Karpas-422 (cell line): ENCODE results near the gene CPS1. TPM values are rescaled to one million over a fixed set of nuclear protein-coding genes. Genes with fewer than 3 reads are reported as not detected.

Experiments
- DNase-seq: peaks from one replicate; pipeline ENCODE4 v3.0.0-alpha.2; 2015
- H2AFZ ChIP-seq: fragments of 200-600 bp; sonication (generic); 2 replicates; pipeline ENCODE4 v1.6.1; 2014; ENCODE audit warnings: antibody characterized with exemption, low read length, mixed read lengths
- H3K27ac ChIP-seq: fragments of 200-600 bp; sonication (generic); 2 replicates; pipeline ENCODE4 v1.5.1; 2014; ENCODE audit warnings: mild to moderate bottlenecking, low read length, moderate library complexity
- H3K27me3 ChIP-seq: fragments of 200-600 bp; sonication (generic); 2 replicates; pipeline ENCODE4 v1.6.1; 2014; ENCODE audit warnings: low read length, mixed read lengths
- H3K36me3 ChIP-seq: fragments of 200-600 bp; sonication (generic); 2 replicates; pipeline ENCODE4 v1.6.1; 2014; ENCODE audit warnings: low read length, mixed read lengths; ENCODE audit not compliant: insufficient read depth
- H3K4me1 ChIP-seq: fragments of 200-600 bp; sonication (generic); 2 replicates; pipeline ENCODE4 v1.6.1; 2014; ENCODE audit warnings: mild to moderate bottlenecking, low read length, mixed read lengths
- H3K4me2 ChIP-seq: fragments of 200-600 bp; sonication (generic); 2 replicates; pipeline ENCODE4 v1.6.1; 2014; ENCODE audit warnings: low read length, low read depth, mild to moderate bottlenecking; ENCODE audit not compliant: poor library complexity, severe bottlenecking
- H3K4me3 ChIP-seq: fragments of 200-600 bp; sonication (generic); 2 replicates; pipeline ENCODE4 v1.5.1; 2014; ENCODE audit warnings: mild to moderate bottlenecking, antibody characterized with exemption, low read length, mixed read lengths
- H3K79me2 ChIP-seq: fragments of 200-600 bp; sonication (generic); 2 replicates; pipeline ENCODE4 v1.6.1; 2014; ENCODE audit warnings: mild to moderate bottlenecking, low read length, mixed read lengths
- H3K9ac ChIP-seq: fragments of 200-600 bp; sonication (generic); 2 replicates; pipeline ENCODE4 v1.6.0; 2014; ENCODE audit warnings: low read length
- H3K9me2 ChIP-seq: fragments of 200-600 bp; sonication (generic), shearing (Covaris generic); replicated peaks from 2 replicates; pipeline ENCODE4 v1.6.0; 2014; ENCODE audit warnings: mild to moderate bottlenecking, low read length, moderate library complexity; ENCODE audit not compliant: insufficient read depth
- H3K9me3 ChIP-seq: fragments of 300-700, 200-600 bp; sonication (generic); 2 replicates; pipeline ENCODE4 v1.6.1; 2014; ENCODE audit warnings: low read length, mixed read lengths
- H4K20me1 ChIP-seq: fragments of 200-600 bp; sonication (generic); 2 replicates; pipeline ENCODE4 v1.6.1; 2014; ENCODE audit warnings: mild to moderate bottlenecking, antibody characterized with exemption, low read length, low read depth; ENCODE audit not compliant: insufficient read depth
- total RNA-seq: library from RNA; depleted of rRNA; stranded (reverse); fragments of >200 nt; shearing (Covaris generic); gene quantifications from 2 replicates; pipeline ENCODE4 v1.2.3, GENCODE V29; 2014; ENCODE audit warnings: low replicate concordance

CPS1 gene
- total RNA-seq, 1 experiment from 2014 or later = 5.0 TPM

DNA sequence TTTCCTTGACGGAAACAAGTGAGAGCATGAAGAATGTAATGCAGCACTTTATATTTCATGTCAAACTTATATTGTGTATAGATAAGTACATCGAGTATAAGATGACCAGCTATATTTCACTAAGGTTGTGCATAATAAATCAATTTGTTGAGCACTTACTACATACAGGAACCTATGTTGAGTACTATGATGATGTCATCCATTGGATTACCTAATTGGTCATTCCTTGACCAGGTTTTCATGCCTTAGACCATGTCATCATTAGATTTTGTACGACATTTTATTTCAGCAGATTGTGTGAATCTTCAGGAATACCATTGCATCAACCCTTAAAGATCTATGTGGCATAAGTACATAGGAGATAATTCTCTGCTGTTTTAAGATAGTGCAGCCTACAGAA is 119.7 kb downstream of the CPS1 start:
- no peaks in the 10 kb centered on the region for H3K9me2 ChIP-seq
- H2AFZ ChIP-seq = no peak overlapping the region
- H3K27ac ChIP-seq = no peak overlapping the region
- H3K4me1 ChIP-seq = no peaks in the 10 kb centered on the region
- H3K27me3 ChIP-seq = no peaks in the 10 kb centered on the region
- H3K79me2 ChIP-seq = no peaks in the 10 kb centered on the region
- H3K36me3 ChIP-seq = no peaks in the 10 kb centered on the region
- no peak for DNase-seq
- no peak overlapping the region for H3K4me3 ChIP-seq
- H4K20me1 ChIP-seq = no peaks in the 10 kb centered on the region
- H3K9ac ChIP-seq = no peak overlapping the region
- no peaks in the 10 kb centered on the region for H3K9me3 ChIP-seq
- no peak overlapping the region for H3K4me2 ChIP-seq

GRCh38 chr2:210681491-210681890 is 125.1 kb downstream of the CPS1 start:
- H3K4me3 ChIP-seq = no peak overlapping the region
- no peak overlapping the region for H2AFZ ChIP-seq
- no peak overlapping the region for H3K9ac ChIP-seq
- H4K20me1 ChIP-seq = no peaks in the 10 kb centered on the region
- H3K4me1 ChIP-seq = no peaks in the 10 kb centered on the region
- H3K27me3 ChIP-seq = no peaks in the 10 kb centered on the region
- no peaks in the 10 kb centered on the region for H3K9me3 ChIP-seq
- H3K27ac ChIP-seq = no peak overlapping the region
- H3K4me2 ChIP-seq = no peak overlapping the region
- no peaks in the 10 kb centered on the region for H3K36me3 ChIP-seq
- DNase-seq = no peak
- no peaks in the 10 kb centered on the region for H3K79me2 ChIP-seq
- H3K9me2 ChIP-seq = no peaks in the 10 kb centered on the region

DNA sequence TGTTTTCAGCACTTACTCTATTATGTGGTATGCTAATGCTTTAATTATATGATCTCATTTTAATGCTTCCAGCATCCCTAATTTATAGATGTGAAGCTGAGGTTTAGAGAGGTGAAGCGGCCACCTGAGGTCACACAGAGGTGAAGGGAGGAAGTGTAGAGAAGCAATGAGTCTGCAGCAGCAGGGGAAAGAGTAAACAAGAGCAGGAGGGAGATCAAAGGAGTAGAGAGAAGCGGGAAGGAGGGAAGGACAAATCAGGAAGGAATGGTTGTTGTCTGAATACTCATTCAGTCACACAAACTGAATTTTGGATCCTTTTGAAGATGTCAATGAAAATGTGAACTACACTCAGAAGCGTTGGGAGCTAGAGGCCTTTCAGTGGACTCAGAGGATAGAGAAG is 130.0 kb downstream of the CPS1 start:
- Histone ChIP-seq H3K9me2 (no peaks in the 10 kb centered on the region), H4K20me1 (no peaks in the 10 kb centered on the region), H3K4me1 (no peaks in the 10 kb centered on the region), H2AFZ (no peak overlapping the region), H3K4me2 (no peak overlapping the region), H3K9me3 (no peaks in the 10 kb centered on the region), H3K79me2 (no peaks in the 10 kb centered on the region), H3K4me3 (no peak overlapping the region), H3K27me3 (no peaks in the 10 kb centered on the region), H3K27ac (no peak overlapping the region), H3K36me3 (no peaks in the 10 kb centered on the region), H3K9ac (no peak overlapping the region)
- DNase-seq = no peak

DNA sequence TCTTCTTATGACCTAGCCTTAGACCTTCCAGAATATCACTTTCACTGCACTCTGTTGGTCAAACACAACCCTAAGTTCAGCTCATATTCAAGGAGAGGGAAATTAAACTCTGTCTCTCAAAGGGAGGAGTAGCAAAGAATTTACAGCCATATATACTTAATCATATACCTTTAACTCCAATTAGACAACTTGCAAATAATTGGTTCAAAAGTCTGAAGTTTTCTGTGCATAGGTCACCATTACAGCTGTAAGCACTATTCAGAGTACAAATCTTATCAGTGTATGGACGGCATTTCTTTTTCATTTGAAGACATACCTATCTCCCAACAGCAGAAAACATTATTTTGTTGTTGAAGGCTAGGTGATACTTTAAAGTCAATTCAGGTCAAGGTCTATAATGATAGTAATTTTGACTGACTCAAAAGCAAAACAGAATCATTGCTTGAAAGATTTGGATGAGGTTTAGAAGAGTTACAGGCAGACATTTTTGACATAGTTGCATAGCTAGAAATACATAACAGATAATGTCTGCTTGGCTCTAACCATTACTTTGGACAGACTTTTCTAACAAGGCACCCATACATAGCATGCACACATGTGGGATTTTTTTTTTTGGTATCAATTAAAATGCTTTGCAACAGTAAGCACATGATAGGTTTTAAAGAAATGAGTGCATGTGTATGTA is 131.5 kb downstream of the CPS1 start:
- Histone ChIP-seq H3K9ac (no peak overlapping the region), H3K27ac (no peak overlapping the region), H3K4me3 (no peak overlapping the region), H4K20me1 (no peaks in the 10 kb centered on the region), H3K4me1 (no peaks in the 10 kb centered on the region), H3K79me2 (no peaks in the 10 kb centered on the region), H2AFZ (no peak overlapping the region), H3K4me2 (no peak overlapping the region), H3K27me3 (no peaks in the 10 kb centered on the region), H3K9me2 (no peaks in the 10 kb centered on the region), H3K9me3 (no peaks in the 10 kb centered on the region), H3K36me3 (no peaks in the 10 kb centered on the region)
- no peak for DNase-seq

- H3K4me3 ChIP-seq = no peak overlapping the region
- H4K20me1 ChIP-seq = no peaks in the 10 kb centered on the region
- no peaks in the 10 kb centered on the region for H3K4me1 ChIP-seq
- no peak overlapping the region for H2AFZ ChIP-seq
- no peak overlapping the region for H3K27ac ChIP-seq
- no peak overlapping the region for H3K9ac ChIP-seq
- no peaks in the 10 kb centered on the region for H3K36me3 ChIP-seq
- no peak for DNase-seq
- no peaks in the 10 kb centered on the region for H3K9me2 ChIP-seq
- no peaks in the 10 kb centered on the region for H3K9me3 ChIP-seq
- no peak overlapping the region for H3K4me2 ChIP-seq
- no peaks in the 10 kb centered on the region for H3K27me3 ChIP-seq
- no peaks in the 10 kb centered on the region for H3K79me2 ChIP-seq
Measured at GRCh38 chr2:210707900-210708299, 151.5 kb downstream of the CPS1 start.

GRCh38 chr2:210713122-210713521 is 156.7 kb downstream of the CPS1 start:
- no peaks in the 10 kb centered on the region for H3K4me1 ChIP-seq
- H3K79me2 ChIP-seq = no peaks in the 10 kb centered on the region
- H3K9me2 ChIP-seq = no peaks in the 10 kb centered on the region
- H4K20me1 ChIP-seq = no peaks in the 10 kb centered on the region
- no peaks in the 10 kb centered on the region for H3K36me3 ChIP-seq
- no peak overlapping the region for H3K4me2 ChIP-seq
- H3K9me3 ChIP-seq = no peaks in the 10 kb centered on the region
- H2AFZ ChIP-seq = no peak overlapping the region
- H3K9ac ChIP-seq = no peak overlapping the region
- H3K27ac ChIP-seq = no peak overlapping the region
- no peaks in the 10 kb centered on the region for H3K27me3 ChIP-seq
- no peak for DNase-seq
- H3K4me3 ChIP-seq = no peak overlapping the region

- no peak for DNase-seq
- Histone ChIP-seq H3K27me3 (no peaks in the 10 kb centered on the region), H3K9me2 (no peaks in the 10 kb centered on the region), H3K27ac (no peak overlapping the region), H4K20me1 (no peaks in the 10 kb centered on the region), H3K9me3 (no peaks in the 10 kb centered on the region), H2AFZ (no peak overlapping the region), H3K9ac (no peak overlapping the region), H3K4me3 (no peak overlapping the region), H3K4me1 (no peaks in the 10 kb centered on the region), H3K4me2 (no peak overlapping the region), H3K36me3 (no peaks in the 10 kb centered on the region), H3K79me2 (no peaks in the 10 kb centered on the region)
Measured at GRCh38 chr2:210715560-210716082, 159.2 kb downstream of the CPS1 start.

DNA sequence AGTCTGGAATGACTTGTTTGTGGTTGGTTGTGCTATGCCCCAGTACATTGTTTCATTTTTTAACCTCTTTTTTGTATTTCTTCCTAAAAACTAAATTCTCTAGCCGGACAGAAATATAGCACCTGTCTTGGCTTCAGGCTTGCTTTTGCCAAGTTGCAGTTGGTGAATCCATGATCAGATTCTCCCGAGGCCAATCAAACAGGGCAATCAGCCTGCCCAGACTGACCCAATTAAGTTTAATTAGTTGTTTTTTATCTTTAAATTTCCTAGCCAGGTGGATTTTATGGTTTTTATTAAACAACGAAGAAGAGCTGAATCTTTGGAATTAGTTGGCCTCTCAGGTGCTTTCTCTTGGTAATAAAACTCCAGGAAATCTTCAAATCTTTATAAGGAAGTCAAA is 162.1 kb downstream of the CPS1 start:
- H2AFZ ChIP-seq = no peak overlapping the region
- H3K79me2 ChIP-seq = no peaks in the 10 kb centered on the region
- H3K9me2 ChIP-seq = no peaks in the 10 kb centered on the region
- H3K36me3 ChIP-seq = no peaks in the 10 kb centered on the region
- no peaks in the 10 kb centered on the region for H4K20me1 ChIP-seq
- no peak overlapping the region for H3K27ac ChIP-seq
- no peak for DNase-seq
- no peak overlapping the region for H3K4me2 ChIP-seq
- no peaks in the 10 kb centered on the region for H3K4me1 ChIP-seq
- H3K4me3 ChIP-seq = no peak overlapping the region
- H3K9ac ChIP-seq = no peak overlapping the region
- H3K9me3 ChIP-seq = no peaks in the 10 kb centered on the region
- H3K27me3 ChIP-seq = no peaks in the 10 kb centered on the region
